DND-41 (cell line): ENCODE data around the gene F10.

ENCODE experiments used
- ATAC-seq: fragments of 200-7000 bp; cut with Tn5 transposase; 3 replicates; pipeline ENCODE4 v1.9.1; 2021; ENCODE audit warnings: low read depth; ENCODE audit not compliant: insufficient read depth
- DNase-seq: peaks from one replicate; pipeline ENCODE4 v3.0.0-alpha.2; 2020
- H2AFZ ChIP-seq: 2 replicates; pipeline ENCODE4 v1.6.0; 2012; ENCODE audit warnings: low read depth, low read length
- H3K27ac ChIP-seq: 2 replicates; pipeline ENCODE4 v1.5.1; 2012; ENCODE audit warnings: low read length, inconsistent platforms
- H3K27me3 ChIP-seq: fragments of 200-600 bp; sonication (generic); 2 replicates; pipeline ENCODE4 v1.6.0; 2012; ENCODE audit warnings: low read length, mild to moderate bottlenecking, inconsistent platforms; ENCODE audit not compliant: insufficient read depth, poor library complexity
- H3K36me3 ChIP-seq: 2 replicates; pipeline ENCODE4 v1.5.1; 2012; ENCODE audit warnings: low read length, inconsistent platforms; ENCODE audit not compliant: insufficient read depth
- H3K4me1 ChIP-seq: 2 replicates; pipeline ENCODE4 v1.5.1; 2012; ENCODE audit warnings: mild to moderate bottlenecking, low read length; ENCODE audit not compliant: insufficient read depth
- H3K4me2 ChIP-seq: 2 replicates; pipeline ENCODE4 v1.6.0; 2012; ENCODE audit warnings: mild to moderate bottlenecking, moderate library complexity, low read length, inconsistent platforms; ENCODE audit not compliant: insufficient read depth
- H3K4me3 ChIP-seq, 2 experiments: fragments of 200-600 bp in 1 of 2; shearing (Covaris generic) in 1 of 2; 2 replicates each; pipeline ENCODE4 v1.5.1; 2012 to 2016; ENCODE audit warnings: inconsistent platforms in 2 of 2, low read length in 2 of 2, mild to moderate bottlenecking in 2 of 2, low read depth in 1 of 2, moderate library complexity in 1 of 2
- H3K79me2 ChIP-seq: 2 replicates; pipeline ENCODE4 v1.6.0; 2012; ENCODE audit warnings: low read length, inconsistent platforms; ENCODE audit not compliant: insufficient read depth
- H3K9ac ChIP-seq: 2 replicates; pipeline ENCODE4 v1.6.0; 2012; ENCODE audit warnings: low read depth, mild to moderate bottlenecking, inconsistent platforms, low read length, moderate library complexity
- H3K9me3 ChIP-seq: 2 replicates; pipeline ENCODE4 v1.5.1; 2012; ENCODE audit warnings: low read length, moderate library complexity, mild to moderate bottlenecking, inconsistent platforms; ENCODE audit not compliant: insufficient read depth, severe bottlenecking
- H4K20me1 ChIP-seq: 2 replicates; pipeline ENCODE4 v1.6.0; 2012; ENCODE audit warnings: low read length; ENCODE audit not compliant: insufficient read depth
- EZH2 ChIP-seq: IDR thresholded peaks from 3 replicates; pipeline ENCODE4 v1.6.1; 2012; ENCODE audit warnings: borderline replicate concordance, low read depth, mild to moderate bottlenecking, moderate library complexity, low read length, inconsistent platforms; ENCODE audit not compliant: severe bottlenecking
- TF ChIP-seq, protein P1 (sequence below): IDR thresholded peaks from 2 replicates; pipeline ENCODE4 v1.5.1; 2012; ENCODE audit warnings: borderline replicate concordance, low read length, moderate library complexity, mild to moderate bottlenecking; ENCODE audit not compliant: poor library complexity, severe bottlenecking; ENCODE audit errors: extremely low read depth

The F10 gene

DNA sequence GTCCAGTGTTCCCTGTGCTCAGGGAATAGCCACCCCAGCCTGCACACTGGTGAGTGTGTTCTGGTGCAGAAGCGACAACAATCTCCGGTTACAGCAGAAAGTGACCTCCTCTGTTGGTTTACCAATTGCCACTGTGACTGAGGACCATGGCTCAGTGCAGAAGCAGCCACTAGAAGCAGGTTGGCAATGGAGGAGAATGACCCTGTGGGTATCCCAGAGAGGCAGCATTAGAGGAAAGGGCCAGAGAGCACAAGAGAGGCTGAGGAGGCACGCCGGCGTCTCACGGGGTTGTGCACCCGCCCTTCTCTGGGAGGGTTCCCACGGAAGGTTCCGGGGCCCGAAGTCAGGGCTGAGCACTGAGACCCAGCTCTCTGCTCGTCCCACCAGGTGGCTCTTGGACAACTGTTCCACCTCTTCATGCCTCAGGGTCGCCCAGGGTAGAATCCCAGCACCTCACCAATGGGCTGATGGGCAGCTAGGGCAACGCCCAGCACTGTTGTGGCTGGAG lies 49.9 kb downstream of the F10 start:
- TF ChIP-seq EZH2, result no peak
- TF ChIP-seq, protein P1, sequence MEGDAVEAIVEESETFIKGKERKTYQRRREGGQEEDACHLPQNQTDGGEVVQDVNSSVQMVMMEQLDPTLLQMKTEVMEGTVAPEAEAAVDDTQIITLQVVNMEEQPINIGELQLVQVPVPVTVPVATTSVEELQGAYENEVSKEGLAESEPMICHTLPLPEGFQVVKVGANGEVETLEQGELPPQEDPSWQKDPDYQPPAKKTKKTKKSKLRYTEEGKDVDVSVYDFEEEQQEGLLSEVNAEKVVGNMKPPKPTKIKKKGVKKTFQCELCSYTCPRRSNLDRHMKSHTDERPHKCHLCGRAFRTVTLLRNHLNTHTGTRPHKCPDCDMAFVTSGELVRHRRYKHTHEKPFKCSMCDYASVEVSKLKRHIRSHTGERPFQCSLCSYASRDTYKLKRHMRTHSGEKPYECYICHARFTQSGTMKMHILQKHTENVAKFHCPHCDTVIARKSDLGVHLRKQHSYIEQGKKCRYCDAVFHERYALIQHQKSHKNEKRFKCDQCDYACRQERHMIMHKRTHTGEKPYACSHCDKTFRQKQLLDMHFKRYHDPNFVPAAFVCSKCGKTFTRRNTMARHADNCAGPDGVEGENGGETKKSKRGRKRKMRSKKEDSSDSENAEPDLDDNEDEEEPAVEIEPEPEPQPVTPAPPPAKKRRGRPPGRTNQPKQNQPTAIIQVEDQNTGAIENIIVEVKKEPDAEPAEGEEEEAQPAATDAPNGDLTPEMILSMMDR, result no peak
- no peak overlapping the region for H3K9ac ChIP-seq
- no peaks in the 10 kb centered on the region for H4K20me1 ChIP-seq
- no peaks in the 10 kb centered on the region for H3K9me3 ChIP-seq
- ATAC-seq, result no peak
- H3K79me2 ChIP-seq, result no peaks in the 10 kb centered on the region
- no peak overlapping the region for H3K4me2 ChIP-seq
- no peak overlapping the region for H2AFZ ChIP-seq
- H3K4me1 ChIP-seq, result no peaks in the 10 kb centered on the region
- H3K4me3 ChIP-seq, result no peak overlapping the region
- no peak overlapping the region for H3K27ac ChIP-seq
- H3K27me3 ChIP-seq, result no peaks in the 10 kb centered on the region
- DNase-seq, result no peak
- H3K36me3 ChIP-seq, result peaks cover 56% of the 10 kb centered on the region

- Histone ChIP-seq H3K79me2 (no peaks in the 10 kb centered on the region), H3K27ac (no peak overlapping the region), H3K4me2 (no peak overlapping the region), H3K9ac (no peak overlapping the region), H3K9me3 (no peaks in the 10 kb centered on the region), H3K27me3 (no peaks in the 10 kb centered on the region), H3K4me3 (no peak overlapping the region), H2AFZ (no peak overlapping the region), H3K4me1 (no peaks in the 10 kb centered on the region), H4K20me1 (0 out of 2 replicates have a peak, but pooled peaks cover 6% of the 10 kb centered on the region), H3K36me3 (peaks cover 82% of the 10 kb centered on the region)
- TF ChIP-seq, protein P1, result no peak
- no peak for TF ChIP-seq EZH2
- no peak for ATAC-seq
- no peak for DNase-seq
These were observed 53.7 kb downstream of the F10 start for GRCh38 chr13:113176280-113176679.

GRCh38 chr13:113176822-113177221 lies 54.2 kb downstream of the F10 start:
- H3K27ac ChIP-seq, result no peak overlapping the region

More at GRCh38 chr13:113176822-113177221, 54.2 kb downstream of the F10 start:
- no peak overlapping the region for H3K4me2 ChIP-seq
- DNase-seq, result no peak
- TF ChIP-seq, protein P1, result no peak
- TF ChIP-seq EZH2, result no peak
- no peak overlapping the region for H3K4me3 ChIP-seq
- no peak overlapping the region for H2AFZ ChIP-seq
- H3K27me3 ChIP-seq, result no peaks in the 10 kb centered on the region
- H4K20me1 ChIP-seq, result 0 out of 2 replicates have a peak, but pooled peaks cover 6% of the 10 kb centered on the region
- H3K9ac ChIP-seq, result no peak overlapping the region
- H3K79me2 ChIP-seq, result no peaks in the 10 kb centered on the region
- no peak for ATAC-seq
- H3K9me3 ChIP-seq, result no peaks in the 10 kb centered on the region
- H3K36me3 ChIP-seq, result peaks cover 83% of the 10 kb centered on the region
- H3K4me1 ChIP-seq, result no peaks in the 10 kb centered on the region
